ENCODE data around the gene CNTNAP2.

The CNTNAP2 gene

DNA sequence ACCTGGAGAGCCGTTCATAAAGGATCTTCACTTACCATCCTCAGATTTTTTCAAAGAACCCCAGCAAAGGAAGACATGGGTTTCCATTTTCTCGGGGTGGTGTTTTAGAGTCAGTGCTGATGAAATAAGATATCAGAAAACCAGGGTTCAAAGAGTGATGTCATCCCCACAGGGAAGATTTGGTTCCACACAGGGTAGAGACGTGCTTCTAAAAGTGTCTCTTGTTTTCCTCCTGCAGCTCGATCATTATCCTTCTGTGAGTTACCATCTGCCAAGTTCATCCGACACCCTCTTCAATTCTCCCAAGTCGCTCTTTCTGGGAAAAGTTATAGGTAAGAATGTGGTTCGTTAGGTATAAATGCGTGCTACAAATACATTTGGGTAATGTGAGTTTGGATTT is 2150.2 kb downstream of the CNTNAP2 start:
- POLR2A ChIA-PET, result no interaction called here

DNA sequence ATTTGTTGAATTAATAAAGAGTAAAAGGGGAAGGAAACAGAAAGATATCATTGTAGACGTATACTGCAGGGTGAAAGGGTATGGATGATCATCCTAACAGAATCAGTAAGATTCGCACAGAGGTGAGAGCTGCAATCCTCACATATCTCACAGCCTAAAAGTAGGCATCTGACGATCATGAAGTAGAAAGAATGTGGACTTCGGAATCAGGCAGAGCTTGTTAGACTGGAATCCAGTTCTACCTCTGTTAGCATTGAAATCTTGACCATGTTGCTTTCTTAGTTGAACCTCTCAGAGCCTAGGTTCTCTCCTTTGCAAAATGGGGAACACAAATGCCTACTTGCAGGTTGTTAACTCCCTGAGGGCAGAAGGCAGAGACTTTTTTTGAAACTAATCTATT is 2154.0 kb downstream of the CNTNAP2 start:
- no peak for DNase-seq (ENCODE audit: extremely low spot score)
- CTCF ChIA-PET, result no interaction called here
- POLR2A ChIA-PET, result no interaction called here
- no peak for TF ChIP-seq ZNF384 (IDR thresholded peaks at IDR 0.05)

More for the DNA sequence above, 2150.2 kb downstream of the CNTNAP2 start:
- TF ChIP-seq L3MBTL2 (conservative IDR thresholded peaks at IDR 0.05) (no peak), ZNF384 (IDR thresholded peaks at IDR 0.05) (no peak), HDGF (IDR thresholded peaks at IDR 0.05; ENCODE audit: borderline replicate concordance) (no peak), NFRKB (IDR thresholded peaks at IDR 0.05) (no peak), CTBP1 (IDR thresholded peaks at IDR 0.05; ENCODE audit: borderline replicate concordance) (no peak), FOXA1 (IDR thresholded peaks at IDR 0.05) (no peak), SP1 (IDR thresholded peaks at IDR 0.05) (no peak), PKNOX1 (IDR thresholded peaks at IDR 0.05) (no peak), TARDBP (IDR thresholded peaks at IDR 0.05) (no peak)
- no peak for DNase-seq (ENCODE audit: extremely low spot score)
- CTCF ChIA-PET, result interaction anchor here (1.4 to 4.7 kb wide), 2 partner anchors 214 to 219 kb away, joined by 5 to 39 read pairs; no protein-coding TSS in a partner anchor

DNA sequence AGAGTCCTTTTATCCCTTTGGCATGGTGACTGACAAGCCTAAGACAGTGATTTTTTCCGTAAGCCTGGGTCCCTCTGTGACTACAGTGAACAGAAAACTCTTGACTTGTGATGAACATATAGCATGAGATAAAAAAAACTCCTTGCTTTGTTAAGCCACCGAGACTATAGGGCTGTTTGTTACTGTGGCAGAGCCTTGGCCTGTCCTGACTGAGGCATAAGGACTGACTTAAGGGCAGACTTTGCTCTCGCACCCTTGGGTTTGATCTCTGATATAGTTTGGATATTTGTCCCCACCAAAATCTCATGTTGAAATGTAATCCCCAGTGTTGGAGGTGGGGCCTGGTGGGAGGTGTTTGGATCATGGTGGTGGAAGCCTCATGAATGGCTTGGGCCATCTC is 2157.5 kb downstream of the CNTNAP2 start:
- TF ChIP-seq ZNF384 (IDR thresholded peaks at IDR 0.05), result no peak
- DNase-seq (ENCODE audit: extremely low spot score), result no peak
- CTCF ChIA-PET, result interaction anchor here (2.0 kb wide), 1 partner anchor 9 kb away, joined by 4 read pairs; no protein-coding TSS in a partner anchor
- POLR2A ChIA-PET, result no interaction called here

DNA sequence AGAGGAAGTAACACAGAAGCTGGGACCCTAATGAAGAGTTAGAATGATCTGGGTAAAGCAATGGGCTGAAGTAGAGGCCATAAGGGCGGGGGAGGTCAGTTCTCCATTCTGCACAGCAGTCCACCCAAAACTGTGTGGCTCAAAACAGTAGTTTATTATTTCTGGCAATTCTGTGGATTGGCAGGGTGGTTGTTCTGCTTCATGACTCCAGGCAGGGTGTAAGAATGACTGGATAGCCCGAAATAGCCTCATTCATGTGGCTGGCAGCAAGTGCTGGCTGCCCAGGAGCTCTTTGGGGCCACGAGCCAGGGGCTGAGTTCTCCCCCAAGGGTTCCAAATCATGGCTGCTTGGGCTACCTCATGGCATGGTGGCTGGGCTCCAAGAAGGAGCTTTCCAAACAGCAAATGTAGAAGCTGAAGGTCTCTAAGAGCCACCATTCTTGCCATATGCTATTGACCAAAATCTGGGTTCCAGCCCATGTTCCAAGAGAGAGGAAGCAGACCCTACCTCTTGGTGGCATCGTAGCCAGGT is 2158.8 kb downstream of the CNTNAP2 start:
- ChIA-PET POLR2A (no interaction called here), CTCF (interaction anchor here (2.0 kb wide), 1 partner anchor 10 kb away, joined by 4 read pairs; no protein-coding TSS in a partner anchor)
- DNase-seq (ENCODE audit: extremely low spot score), result no peak
- TF ChIP-seq TARDBP (IDR thresholded peaks at IDR 0.05), result no peak
- TF ChIP-seq ZNF384 (IDR thresholded peaks at IDR 0.05), result no peak
- no peak for TF ChIP-seq ELF4 (IDR thresholded peaks at IDR 0.05)
- no peak for TF ChIP-seq NFRKB (IDR thresholded peaks at IDR 0.05)
- no peak for TF ChIP-seq FOXA1 (IDR thresholded peaks at IDR 0.05)

GRCh38 chr7:148276314-148277041 is 2159.9 kb downstream of the CNTNAP2 start:
- ChIA-PET CTCF (interaction anchor here (1.2 kb wide), 1 partner anchor 14 kb away, joined by 3 read pairs; no protein-coding TSS in a partner anchor), POLR2A (no interaction called here)
- TF ChIP-seq ARNT (IDR thresholded peaks at IDR 0.05) (no peak), PKNOX1 (IDR thresholded peaks at IDR 0.05) (no peak), SUZ12 (IDR thresholded peaks at IDR 0.05) (no peak), NFRKB (IDR thresholded peaks at IDR 0.05) (no peak), TARDBP (IDR thresholded peaks at IDR 0.05) (no peak), SP1 (IDR thresholded peaks at IDR 0.05) (no peak), LEF1 (IDR thresholded peaks at IDR 0.05; ENCODE audit: borderline replicate concordance) (no peak), FOXK2 (IDR thresholded peaks at IDR 0.05) (no peak), ZNF384 (IDR thresholded peaks at IDR 0.05) (no peak), BHLHE40 (IDR thresholded peaks at IDR 0.05; ENCODE audit: borderline replicate concordance) (no peak), FOXM1 (IDR thresholded peaks at IDR 0.05; ENCODE audit: borderline replicate concordance) (no peak), CTBP1 (IDR thresholded peaks at IDR 0.05; ENCODE audit: borderline replicate concordance) (no peak), L3MBTL2 (conservative IDR thresholded peaks at IDR 0.05) (no peak), FOXA1 (IDR thresholded peaks at IDR 0.05) (no peak), HDGF (IDR thresholded peaks at IDR 0.05; ENCODE audit: borderline replicate concordance) (no peak), ELF4 (IDR thresholded peaks at IDR 0.05) (no peak)
- DNase-seq (ENCODE audit: extremely low spot score), result no peak

GRCh38 chr7:148277042-148277660 is 2160.6 kb downstream of the CNTNAP2 start:
- ChIA-PET POLR2A (no interaction called here), CTCF (interaction anchor here (1.2 kb wide), 1 partner anchor 14 kb away, joined by 3 read pairs; no protein-coding TSS in a partner anchor)
- DNase-seq (ENCODE audit: extremely low spot score), result no peak
- TF ChIP-seq ELF4 (IDR thresholded peaks at IDR 0.05) (no peak), FOXA1 (IDR thresholded peaks at IDR 0.05) (no peak), TARDBP (IDR thresholded peaks at IDR 0.05) (no peak), ZNF384 (IDR thresholded peaks at IDR 0.05) (no peak), HDGF (IDR thresholded peaks at IDR 0.05; ENCODE audit: borderline replicate concordance) (no peak), LEF1 (IDR thresholded peaks at IDR 0.05; ENCODE audit: borderline replicate concordance) (no peak), NFRKB (IDR thresholded peaks at IDR 0.05) (no peak), L3MBTL2 (conservative IDR thresholded peaks at IDR 0.05) (no peak), FOXK2 (IDR thresholded peaks at IDR 0.05) (no peak), PKNOX1 (IDR thresholded peaks at IDR 0.05) (no peak), BHLHE40 (IDR thresholded peaks at IDR 0.05; ENCODE audit: borderline replicate concordance) (no peak), FOXM1 (IDR thresholded peaks at IDR 0.05; ENCODE audit: borderline replicate concordance) (no peak), ARNT (IDR thresholded peaks at IDR 0.05) (no peak)
